Measurements from ENCODE around the gene PRICKLE2.

Gene PRICKLE2

GRCh38 chr3:64224826-64225610 is at the start of gene PRICKLE2:
Gene PRICKLE2, minus strand, starts transcription at chr3:64225466. Its CDS starts 26,539 bp downstream, at chr3:64198927.
- DNase-seq = no peak

DNA sequence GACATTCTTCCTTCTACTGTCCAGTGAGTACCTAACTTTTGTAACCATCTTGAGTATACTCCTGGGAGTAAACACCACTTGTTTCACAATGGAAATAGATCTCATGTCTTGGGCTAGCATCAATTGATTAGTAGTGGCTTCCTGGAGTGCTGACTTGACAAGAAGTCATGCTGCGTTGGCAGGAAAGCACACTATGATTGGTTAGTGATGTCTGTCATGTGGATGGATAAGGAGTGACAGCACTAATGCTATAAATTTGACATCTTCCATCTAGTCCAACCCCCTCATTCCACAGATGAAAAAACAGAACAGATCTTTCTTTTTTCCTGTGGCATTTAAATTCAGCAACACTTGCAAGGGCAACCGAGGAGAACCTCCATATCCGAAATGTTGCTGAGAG is 47.6 kb upstream of the PRICKLE2 start:
- no peak for DNase-seq

GRCh38 chr3:64272271-64272670 is 47.0 kb upstream of the PRICKLE2 start:
- no peak for DNase-seq

- DNase-seq = no peak
Observed at GRCh38 chr3:64271631-64272030, 46.4 kb upstream of the PRICKLE2 start.

DNA sequence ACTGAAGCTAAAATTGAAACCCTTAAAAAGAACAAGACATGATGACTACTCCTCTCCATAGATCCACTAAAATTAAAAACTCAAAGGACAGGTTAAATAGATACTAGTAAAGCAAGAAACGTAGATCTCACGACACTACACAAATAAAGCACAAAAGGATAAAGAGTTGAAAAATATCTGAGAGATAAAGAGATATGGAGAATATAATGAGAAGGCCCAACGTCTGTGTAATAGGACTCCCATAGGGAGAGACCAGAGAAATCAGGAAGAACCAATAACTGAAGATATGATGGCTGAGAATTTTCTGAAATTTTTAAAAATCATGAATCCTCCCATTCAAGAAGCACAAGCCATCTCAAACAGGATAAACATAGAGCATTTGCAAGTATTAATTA is 45.6 kb upstream of the PRICKLE2 start:
- DNase-seq = no peak

DNA sequence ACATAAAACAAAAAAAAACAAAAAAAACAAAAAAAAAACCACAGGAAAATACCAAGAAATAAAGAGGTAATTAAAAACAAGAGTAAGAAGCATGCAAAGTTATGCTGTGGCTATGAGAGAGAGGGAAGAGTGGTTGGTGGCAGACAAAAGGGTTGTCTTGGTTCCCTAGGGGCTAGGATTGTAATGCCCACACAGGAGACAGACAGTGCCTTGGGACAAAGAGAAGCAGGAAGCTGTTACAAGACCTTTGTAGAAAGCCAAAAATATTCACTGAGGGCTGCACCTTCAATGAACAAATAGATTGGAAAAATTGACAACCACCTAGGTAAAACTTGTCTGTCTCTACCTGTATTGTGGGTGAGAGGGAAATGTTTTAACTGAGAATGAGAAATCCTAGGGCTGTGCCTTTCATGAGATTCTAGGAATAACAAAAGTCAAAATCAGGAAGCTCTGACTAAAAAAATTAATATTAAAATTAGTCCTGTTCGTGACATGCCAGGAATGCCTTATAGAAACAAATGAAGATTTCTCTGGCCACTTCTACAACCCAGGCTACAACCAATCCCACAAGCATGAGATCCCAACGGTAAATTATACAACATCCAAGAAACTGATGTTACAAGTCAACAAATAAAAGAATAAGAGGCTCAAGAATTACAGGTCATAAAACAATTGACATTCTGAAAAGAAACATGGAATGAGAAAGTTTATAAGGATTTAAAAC is 45.0 kb upstream of the PRICKLE2 start:
- no peak for DNase-seq

GRCh38 chr3:64268926-64269325 is 43.7 kb upstream of the PRICKLE2 start:
- no peak for DNase-seq

GRCh38 chr3:64267721-64268604 is 42.7 kb upstream of the PRICKLE2 start:
- no peak for DNase-seq

DNA sequence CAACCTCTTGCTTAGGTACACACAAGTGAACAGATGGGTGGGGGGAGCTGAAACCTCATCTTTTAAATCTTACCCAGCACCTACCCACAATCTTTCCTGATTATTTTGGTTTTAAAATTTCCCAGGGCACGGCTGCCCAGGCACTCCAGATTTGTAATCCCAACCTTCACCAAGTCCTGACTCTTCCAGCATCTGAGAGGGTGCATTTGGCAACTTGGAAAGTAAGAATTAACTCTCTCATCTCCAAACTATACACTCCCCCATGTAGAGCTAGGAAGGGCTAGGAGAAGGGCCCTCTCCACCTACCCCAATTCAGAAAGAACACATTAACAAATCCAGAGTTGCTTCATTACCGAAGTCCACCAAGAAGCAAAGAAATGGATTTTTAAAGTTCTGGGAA is 41.7 kb upstream of the PRICKLE2 start:
- no peak for DNase-seq

DNA sequence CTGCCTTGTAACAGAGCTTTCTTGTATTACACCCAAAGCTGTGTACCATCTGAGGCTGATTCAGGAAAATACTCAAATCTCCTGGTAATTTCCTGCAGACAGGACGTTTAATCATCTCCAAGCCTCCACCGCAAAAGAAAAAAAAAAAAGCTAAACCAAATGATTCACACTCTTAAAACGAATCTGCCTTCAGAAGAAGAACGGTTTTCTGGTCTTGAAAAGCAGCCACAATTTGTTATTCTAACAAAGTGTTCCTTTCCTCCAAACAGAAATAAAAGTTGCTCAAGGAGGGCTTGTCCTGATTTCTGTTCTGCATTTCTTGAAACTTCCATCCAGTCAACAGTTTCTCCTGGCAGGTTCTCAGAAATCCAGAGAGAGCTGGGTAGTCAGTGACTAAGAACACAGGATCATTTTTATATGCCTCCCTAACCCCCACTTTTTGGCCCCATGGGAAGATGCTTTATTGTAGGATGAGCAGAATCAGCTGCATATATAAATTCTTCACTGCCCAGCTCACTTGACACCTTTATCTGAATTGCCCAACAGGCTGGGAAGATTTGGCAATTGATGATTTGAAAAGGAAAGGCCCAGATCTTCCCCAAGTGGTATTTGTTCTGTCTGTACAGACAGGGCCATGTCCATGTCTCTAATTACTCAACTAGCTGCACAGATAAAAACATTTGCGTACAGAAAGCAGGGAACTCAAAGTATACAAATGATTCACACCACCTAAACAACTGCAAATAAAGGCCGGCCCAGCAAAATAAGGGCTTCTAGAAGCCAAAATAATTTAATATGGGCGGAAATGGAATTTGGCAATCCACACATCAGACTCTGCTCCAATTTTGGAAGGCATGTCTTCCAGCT is 41.0 kb upstream of the PRICKLE2 start:
- no peak for DNase-seq

DNA sequence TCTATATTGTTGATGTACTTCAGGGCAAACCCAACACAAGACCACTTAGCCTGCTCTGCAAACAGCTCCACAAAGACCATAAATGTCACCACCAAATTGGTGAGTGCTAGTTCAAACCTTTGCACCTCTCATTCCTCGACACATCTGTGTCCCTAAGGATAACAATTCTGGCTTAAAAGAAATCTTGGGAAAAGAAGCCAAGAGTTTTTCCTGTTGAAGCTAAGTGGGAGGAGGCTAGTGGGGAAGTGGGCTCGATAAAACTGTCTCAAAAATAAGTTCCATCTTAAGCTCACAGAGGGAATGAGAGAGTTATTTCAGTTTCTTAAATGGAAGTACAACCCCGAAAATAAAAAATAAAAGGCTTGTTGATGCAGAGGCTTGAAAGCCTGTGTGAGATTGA is 40.4 kb upstream of the PRICKLE2 start:
- DNase-seq = no peak

DNA sequence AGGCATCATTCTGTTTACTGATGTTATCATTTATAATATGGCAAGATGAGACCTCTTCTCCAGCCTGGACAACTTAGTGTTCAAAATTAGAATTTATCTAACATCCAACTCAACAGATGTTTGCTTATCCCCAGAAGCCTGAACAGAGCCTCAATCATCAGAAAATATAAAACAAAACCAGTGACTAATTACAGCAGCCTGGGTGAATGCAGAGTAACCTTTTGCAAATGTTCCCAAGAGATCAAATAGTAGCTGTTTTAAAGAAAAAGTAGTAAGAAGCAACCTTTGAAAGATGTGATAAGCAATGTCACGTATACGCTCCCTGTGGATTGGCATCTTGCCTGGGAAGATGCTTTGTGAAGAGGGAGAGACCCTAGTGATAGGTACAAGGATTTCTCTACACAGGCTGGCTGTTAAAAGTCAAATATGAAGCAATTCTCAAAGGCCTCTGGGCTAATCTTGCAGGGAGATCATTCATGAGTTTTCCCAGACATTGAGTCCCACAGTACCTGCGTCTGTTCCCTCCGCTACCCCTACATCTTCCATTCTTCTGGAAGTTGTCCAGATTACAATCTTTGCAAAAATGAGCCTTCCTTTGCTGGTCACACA is 39.3 kb upstream of the PRICKLE2 start:
- DNase-seq = no peak

DNA sequence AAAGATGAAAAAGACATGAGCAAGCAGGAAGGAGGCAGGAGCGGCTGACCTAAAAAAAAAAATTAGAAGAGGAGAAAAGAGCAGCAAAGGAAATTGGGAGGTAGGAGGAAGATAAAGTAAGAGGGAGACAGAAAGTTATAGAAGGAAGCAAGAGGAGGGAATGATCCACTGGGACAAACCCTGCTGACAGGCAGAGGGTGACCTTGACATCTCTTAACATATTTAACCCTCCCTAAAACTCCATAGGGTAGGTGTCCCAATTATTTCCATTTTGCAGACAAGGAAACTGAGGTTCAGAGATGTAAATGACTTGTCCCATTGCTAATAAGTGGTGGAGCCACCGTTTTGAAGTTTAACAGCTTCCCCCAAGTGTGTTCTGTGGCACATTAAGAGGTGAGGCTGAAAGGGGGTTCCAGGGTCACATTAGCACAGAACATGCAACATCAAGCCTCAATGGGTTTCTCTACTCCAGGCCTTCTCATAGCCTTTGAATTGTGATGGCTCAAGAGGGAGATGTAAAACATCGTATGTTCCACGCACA is 37.4 kb upstream of the PRICKLE2 start:
- no peak for DNase-seq

DNA sequence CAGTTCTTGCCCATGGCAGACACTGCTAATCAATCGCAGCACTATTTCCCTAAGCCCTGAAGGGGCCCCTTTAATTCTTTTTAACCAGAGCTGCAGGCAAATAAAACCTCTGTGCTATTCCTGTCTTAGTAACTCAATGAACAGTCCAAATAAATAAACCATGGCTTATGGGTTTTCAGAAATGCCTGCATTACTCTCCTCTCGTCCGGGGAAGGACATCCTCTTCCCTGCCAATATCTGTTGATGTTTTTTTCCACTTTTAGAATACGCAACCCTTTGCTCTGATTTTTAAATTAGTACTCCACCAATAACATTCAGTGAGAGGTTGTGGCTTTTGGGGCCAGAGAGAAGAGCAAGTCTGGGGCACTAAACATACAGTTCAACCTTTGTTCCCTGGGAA is 35.2 kb upstream of the PRICKLE2 start:
- no peak for DNase-seq

DNA sequence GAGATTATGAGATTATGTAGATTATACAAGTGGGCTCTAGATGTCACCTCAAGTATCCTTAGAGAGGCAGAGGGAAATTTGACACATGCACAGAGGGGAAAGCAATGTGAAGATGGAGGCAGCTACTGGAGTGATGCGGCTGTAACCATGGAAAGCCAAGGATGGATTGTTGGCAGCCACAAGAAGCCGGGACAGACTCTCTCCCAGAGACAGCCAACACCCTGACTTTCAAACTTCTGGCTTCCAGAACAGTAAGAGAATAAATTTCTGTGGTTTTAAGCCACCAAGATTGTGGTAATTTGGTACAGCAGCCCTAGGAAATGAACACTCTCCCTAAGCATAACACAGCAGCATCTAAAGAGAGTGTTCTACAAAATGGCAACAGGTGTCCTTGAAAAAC is 34.4 kb upstream of the PRICKLE2 start:
- DNase-seq = no peak

- DNase-seq = no peak
Observed at GRCh38 chr3:64257100-64257755, 32.0 kb upstream of the PRICKLE2 start.

- DNase-seq = no peak
Observed at GRCh38 chr3:64255741-64256340, 30.6 kb upstream of the PRICKLE2 start.

DNA sequence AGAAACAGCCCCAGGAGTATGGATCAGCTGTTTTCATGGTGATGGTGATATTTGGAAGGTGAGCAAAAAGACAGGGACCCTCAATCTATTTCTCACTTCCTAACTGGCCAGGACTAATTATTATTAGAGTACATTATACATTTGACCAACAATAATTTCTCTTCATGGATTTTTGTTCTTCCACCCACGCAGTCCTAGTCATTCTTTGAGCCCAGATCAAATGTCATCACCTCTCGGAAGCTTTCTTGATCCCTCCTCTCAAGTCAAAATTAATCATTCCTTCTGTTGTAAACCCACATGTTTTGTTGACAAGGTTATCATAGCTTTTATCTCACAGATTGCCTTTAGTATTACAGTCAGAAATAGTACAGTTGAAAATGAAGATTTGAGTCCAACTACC is 29.2 kb upstream of the PRICKLE2 start:
- no peak for DNase-seq

DNA sequence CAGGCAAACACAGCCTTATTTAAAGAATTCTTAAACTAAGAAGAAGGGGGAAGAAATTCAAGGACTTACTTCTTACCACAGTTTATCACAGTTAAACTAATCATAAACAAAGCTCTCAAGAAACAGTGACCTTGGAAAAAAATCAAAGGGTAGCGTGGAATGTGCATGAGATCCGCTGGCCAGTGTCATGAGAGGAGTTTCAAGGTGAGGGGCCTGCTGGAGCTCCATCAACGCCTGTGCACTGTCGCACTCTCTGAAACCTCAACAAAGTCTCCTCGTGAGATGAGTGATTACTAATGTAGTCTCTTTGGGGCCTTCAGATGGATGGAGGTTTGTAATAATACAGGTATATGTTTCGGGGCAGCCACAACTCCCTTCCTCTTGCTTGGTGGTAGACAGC is 28.4 kb upstream of the PRICKLE2 start:
- no peak for DNase-seq

DNA sequence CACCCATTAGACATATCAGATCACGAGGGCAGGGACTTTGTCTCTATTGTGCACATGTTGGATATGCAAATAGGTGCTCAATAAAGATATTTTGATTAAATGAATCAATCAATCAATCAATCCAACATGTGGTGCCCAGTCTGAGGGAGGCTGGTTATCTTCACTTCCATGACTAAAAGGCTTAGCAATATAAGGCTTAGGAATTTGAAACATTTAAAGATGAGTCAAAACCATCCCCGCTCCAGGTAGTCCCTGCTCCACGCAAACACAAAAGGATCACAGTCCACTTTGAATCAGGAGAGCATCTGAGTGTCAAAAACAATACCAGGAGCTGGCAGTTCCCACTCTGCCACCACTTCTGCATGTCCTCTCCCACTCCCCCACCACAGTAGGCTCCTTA is 25.8 kb upstream of the PRICKLE2 start:
- DNase-seq = no peak

Data from KG1 (cell line).